Measurements from ENCODE around the gene WDR73. TPM values are rescaled to one million over a fixed set of nuclear protein-coding genes. Genes with fewer than 3 reads are reported as not detected.

WDR73 gene
- polyA plus RNA-seq, 1 donor (not counting 4 experiments of a cell fraction or from before 2014, with no cell fraction given): 23.6 TPM

- dilution Hi-C loops (cut with MboI; ENCODE audit: extremely low pct_ligation_motif_present, low sequenced_read_pairs): no loop called here
- no peak for TF ChIP-seq EZH2 (IDR thresholded peaks at IDR 0.05; ENCODE audit: low read length)
- no peak for TF ChIP-seq CTCF (optimal IDR thresholded peaks at IDR 0.05 in 1 of 3, IDR thresholded peaks at IDR 0.05 in 1 of 3, conservative IDR thresholded peaks at IDR 0.05 in 1 of 3; ENCODE audit: extremely low read depth in 1 of 3, insufficient read depth in 2 of 3, low read length in 3 of 3)
- no peaks in the 10 kb centered on the region for H3K79me2 ChIP-seq (ENCODE audit: control insufficient read depth, insufficient read depth, low read length)
- no peaks in the 10 kb centered on the region for H3K36me3 ChIP-seq (ENCODE audit: control insufficient read depth in 2 of 2, extremely low read depth in 1 of 2, insufficient read depth in 2 of 2, low read length in 2 of 2)
- H3K4me3 ChIP-seq (ENCODE audit: control insufficient read depth in 2 of 3, extremely low read depth in 1 of 3, insufficient read depth in 2 of 3, low read depth in 1 of 3, low read length in 3 of 3): no peak overlapping the region
- no peak overlapping the region for H2AFZ ChIP-seq (ENCODE audit: control insufficient read depth, low read length)
- H3K4me2 ChIP-seq (ENCODE audit: control insufficient read depth, extremely low read depth, insufficient read depth, low read depth, low read length): no peak overlapping the region
- H3K9me1 ChIP-seq (ENCODE audit: control insufficient read depth, extremely low read depth, insufficient read depth, low read length): no peaks in the 10 kb centered on the region
- H3K9ac ChIP-seq (ENCODE audit: control insufficient read depth, extremely low read depth, insufficient read depth, low read length): no peak overlapping the region
- H3K9me3 ChIP-seq (ENCODE audit: control insufficient read depth, low read depth, low read length): no peaks in the 10 kb centered on the region
- no peak overlapping the region for H3K27ac ChIP-seq (ENCODE audit: control insufficient read depth, insufficient read depth, low read length)
- no peaks in the 10 kb centered on the region for H3K27me3 ChIP-seq (ENCODE audit: control insufficient read depth, extremely low read depth, insufficient read depth, low read length)
- DNase-seq (ENCODE audit: low read depth, low spot score): no peak
- H4K20me1 ChIP-seq (ENCODE audit: control insufficient read depth, extremely low read depth, insufficient read depth, low read length): no peaks in the 10 kb centered on the region
- peaks cover 14% of the 10 kb centered on the region for H3K4me1 ChIP-seq (ENCODE audit: control insufficient read depth, extremely low read depth, insufficient read depth, low read length)
- FAIRE-seq: no peak
Measured at GRCh38 chr15:84591815-84592214, 62.3 kb downstream of the WDR73 start.

GRCh38 chr15:84590406-84590805 is 63.7 kb downstream of the WDR73 start:
- no peaks in the 10 kb centered on the region for H4K20me1 ChIP-seq (ENCODE audit: control insufficient read depth, extremely low read depth, insufficient read depth, low read length)
- TF ChIP-seq CTCF (optimal IDR thresholded peaks at IDR 0.05 in 1 of 3, IDR thresholded peaks at IDR 0.05 in 1 of 3, conservative IDR thresholded peaks at IDR 0.05 in 1 of 3; ENCODE audit: extremely low read depth in 1 of 3, insufficient read depth in 2 of 3, low read length in 3 of 3) (no peak), EZH2 (IDR thresholded peaks at IDR 0.05; ENCODE audit: low read length) (no peak)
- DNase-seq (ENCODE audit: low read depth, low spot score) (no peak), FAIRE-seq (no peak)
- no peak overlapping the region for H3K4me3 ChIP-seq (ENCODE audit: control insufficient read depth in 2 of 3, extremely low read depth in 1 of 3, insufficient read depth in 2 of 3, low read depth in 1 of 3, low read length in 3 of 3)
- H3K9ac ChIP-seq (ENCODE audit: control insufficient read depth, extremely low read depth, insufficient read depth, low read length): no peak overlapping the region
- no peaks in the 10 kb centered on the region for H3K79me2 ChIP-seq (ENCODE audit: control insufficient read depth, insufficient read depth, low read length)
- no peak overlapping the region for H2AFZ ChIP-seq (ENCODE audit: control insufficient read depth, low read length)
- H3K27ac ChIP-seq (ENCODE audit: control insufficient read depth, insufficient read depth, low read length): no peak overlapping the region
- no peak overlapping the region for H3K4me2 ChIP-seq (ENCODE audit: control insufficient read depth, extremely low read depth, insufficient read depth, low read depth, low read length)
- H3K9me3 ChIP-seq (ENCODE audit: control insufficient read depth, low read depth, low read length): no peaks in the 10 kb centered on the region
- H3K27me3 ChIP-seq (ENCODE audit: control insufficient read depth, extremely low read depth, insufficient read depth, low read length): no peaks in the 10 kb centered on the region
- dilution Hi-C loops (cut with MboI; ENCODE audit: extremely low pct_ligation_motif_present, low sequenced_read_pairs): no loop called here
- H3K36me3 ChIP-seq (ENCODE audit: control insufficient read depth in 2 of 2, extremely low read depth in 1 of 2, insufficient read depth in 2 of 2, low read length in 2 of 2): no peaks in the 10 kb centered on the region
- H3K4me1 ChIP-seq (ENCODE audit: control insufficient read depth, extremely low read depth, insufficient read depth, low read length): peaks cover 19% of the 10 kb centered on the region
- no peaks in the 10 kb centered on the region for H3K9me1 ChIP-seq (ENCODE audit: control insufficient read depth, extremely low read depth, insufficient read depth, low read length)

Other genes starting within 250 kb of the WDR73 start
- 3.7 to 4.6 TPM (median 3.7 TPM) in 3 replicates for gene ZSCAN2, start 53.3 kb downstream of the WDR73 start, polyA plus RNA-seq
- gene NMB, start 3.9 kb upstream of the WDR73 start, polyA plus RNA-seq: 2.8 to 4.1 TPM (median 3.9 TPM) in 3 replicates
- 110 to 195 TPM (median 115 TPM) in 3 replicates for gene SEC11A, start 61.9 kb upstream of the WDR73 start, polyA plus RNA-seq
- 4.1 to 9.4 TPM (median 4.4 TPM) in 3 replicates for gene ZNF592, start 94.3 kb upstream of the WDR73 start, polyA plus RNA-seq
- gene ALPK3, start 163.1 kb upstream of the WDR73 start, polyA plus RNA-seq: 0.07 to 0.33 TPM (median 0.07 TPM) in 3 replicates
- not detected in 3 replicates for gene SLC28A1, start 230.4 kb upstream of the WDR73 start, polyA plus RNA-seq